Heart left ventricle (tissue), 13 donors: Measurements from ENCODE around the gene TBRG4.
"Not testable (repeated sequence)": the region's sequence is repeated elsewhere in the genome, so short reads cannot be mapped to it uniquely, and the experiment has no call there.

Experiments used
- CTCF ChIP-seq, 12 donors: fragments of 200-600 bp; sonication (generic) in 4 of 12; IDR thresholded peaks; one replicate each; pipeline versions ENCODE4 v1.5.0 to v1.8.0; 2018 to 2022; ENCODE audit warnings: antibody characterized with exemption in 12 of 12, mild to moderate bottlenecking in 5 of 12
- POLR2A ChIP-seq, 2 donors: fragments of 450-650 bp; IDR thresholded peaks; one replicate each; pipeline ENCODE4 v1.6.1; 2017; ENCODE audit warnings: antibody characterized with exemption in 2 of 2, mild to moderate bottlenecking in 2 of 2, moderate library complexity in 2 of 2
- donor health status: ischemic (EF 13 %, LVEDD 7.1; RV severe dilation, severe dysfunction).
- donor health status: DM: no; HTN: yes; CAD: no.
- donor health status: DM: no; HTN: no; CAD: no.
- donor health status: ischemic (EF 25% LVEDD 6.9; RV normal size, moderate dysfunction).
- donor health status: ischemic (EF 25% LVEDD 5.7; RV mildly dilated, moderate dysfunction).
- donor health status: ischemic (EF 35%, LVEDD 5.7; RV mildly dilated, moderate dysfunction).
- donor health status: nonischemic (EF 11% LVEDD 7.7; RV severe dilation, severe dysfunction).
- donor health status: DM: yes; HTN: yes; CAD: no.
- donor health status: PGD.
- donor health status: ischemic (EF 29% LVEDD 5.4; RV normal size, mild dysfunction).
- donor health status: nonischemic (EF 23%, LVEDD 6.1; RV moderate dilation, normal function).

GRCh38 chr7:45114257-45114656 lies 2.8 kb upstream of the TBRG4 start:
- not testable (repeated sequence) for TF ChIP-seq CTCF, POLR2A (IDR thresholded peaks at IDR 0.05)
